NCI-H345 treated with DMSO at 0.1 percent for 48 hours (cell line): ENCODE data around the gene GRHPR.

Experiments
- DNase-seq: peaks from one replicate; lab custom pipeline; 2025; ENCODE audit not compliant: unreplicated experiment; lab: John Stamatoyannopoulos, UW

Gene GRHPR

GRCh38 chr9:37398464-37399025 is 24.0 kb upstream of the GRHPR start:
- no peak for DNase-seq

GRCh38 chr9:37399336-37399735 is 23.2 kb upstream of the GRHPR start:
- DNase-seq, result no peak

GRCh38 chr9:37404590-37404989 is 17.9 kb upstream of the GRHPR start:
- DNase-seq, result no peak

GRCh38 chr9:37405350-37405749 is 17.1 kb upstream of the GRHPR start:
- no peak for DNase-seq

GRCh38 chr9:37405764-37406380 is 16.6 kb upstream of the GRHPR start:
- no peak for DNase-seq

GRCh38 chr9:37406603-37407401 is 15.7 kb upstream of the GRHPR start:
- no peak for DNase-seq

- DNase-seq, result no peak
Measured at GRCh38 chr9:37407468-37407867, 15.0 kb upstream of the GRHPR start.

- no peak for DNase-seq
Measured at GRCh38 chr9:37408933-37409710, 13.4 kb upstream of the GRHPR start.

GRCh38 chr9:37410354-37410861 is 12.1 kb upstream of the GRHPR start:
- no peak for DNase-seq

- DNase-seq, result no peak
Measured at GRCh38 chr9:37410969-37411785, 11.3 kb upstream of the GRHPR start.

- no peak for DNase-seq
Measured at GRCh38 chr9:37412431-37413151, 9.9 kb upstream of the GRHPR start.

GRCh38 chr9:37413311-37413710 is 9.2 kb upstream of the GRHPR start:
- DNase-seq, result no peak

GRCh38 chr9:37414503-37414943 is 8.0 kb upstream of the GRHPR start:
- DNase-seq, result no peak

GRCh38 chr9:37415011-37415719 is 7.3 kb upstream of the GRHPR start:
- DNase-seq, result peak; percentile 26

GRCh38 chr9:37417252-37417803 is 5.2 kb upstream of the GRHPR start:
- no peak for DNase-seq

- no peak for DNase-seq
Measured at GRCh38 chr9:37417857-37418618, 4.5 kb upstream of the GRHPR start.

GRCh38 chr9:37419204-37419603 is 3.3 kb upstream of the GRHPR start:
- no peak for DNase-seq
